Measurements from ENCODE around the gene CSMD2.

DNA sequence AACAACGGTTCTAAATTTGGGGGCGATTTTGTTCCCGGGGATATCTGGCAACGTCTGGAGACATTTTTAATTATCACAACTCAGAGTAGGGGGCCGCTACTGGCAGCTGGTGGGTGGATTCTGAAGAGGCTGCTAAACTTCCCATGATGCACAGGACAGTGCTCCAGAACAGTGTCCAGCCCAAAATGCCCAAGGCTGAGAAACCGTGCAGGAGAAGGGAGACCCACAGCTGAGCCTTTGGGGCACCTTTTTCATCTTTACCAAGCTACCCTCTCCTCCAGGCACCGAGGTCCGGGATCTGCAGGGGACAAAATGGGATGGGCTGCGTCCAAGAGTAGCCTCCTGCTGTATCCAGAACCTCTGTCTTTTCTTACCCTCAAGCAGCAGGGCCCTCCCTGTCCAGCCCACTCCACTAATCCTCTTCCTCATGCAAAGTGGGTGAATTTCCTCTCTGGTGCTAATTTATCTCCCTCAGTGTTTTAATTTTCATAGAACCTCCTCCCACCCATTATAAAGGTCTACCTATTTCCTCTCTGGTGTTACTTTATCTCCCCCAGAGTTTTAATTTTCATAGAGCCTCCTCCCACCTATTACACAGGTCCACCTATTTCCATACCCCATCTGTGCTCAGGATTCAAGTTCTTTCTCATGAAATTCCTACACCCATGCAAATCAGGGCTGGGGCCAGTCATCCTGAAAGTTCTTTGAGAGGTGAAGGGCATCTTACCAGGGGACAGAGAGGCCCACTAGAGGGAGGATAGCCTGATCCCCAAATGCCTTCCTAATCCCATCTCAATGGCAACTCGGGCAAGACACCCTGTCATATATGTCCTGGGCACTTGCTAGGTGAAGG lies 42.7 kb downstream of the CSMD2 start:
- TF ChIP-seq TEAD4 (IDR thresholded peaks at IDR 0.05) (no peak), TAF1 (IDR thresholded peaks at IDR 0.05; ENCODE audit: low read depth) (no peak)
